ENCODE measurements around the gene RBM20. TPM values are rescaled to one million over a fixed set of nuclear protein-coding genes. Genes with fewer than 3 reads are reported as not detected.

Gene RBM20
- total and polyA plus RNA-seq, 10 of the 15 experiments (the other 5 are each of a cell fraction or from before 2014, with no cell fraction given): 0.04 to 0.26 (median 0.15) TPM

- TF ChIP-seq ZBTB40 (IDR thresholded peaks at IDR 0.05; ENCODE audit: borderline replicate concordance) (peak; percentile 63; the same call in 1 of the 2 replicates), SIX5 (IDR thresholded peaks at IDR 0.05; ENCODE audit: low read depth, low read length, severe bottlenecking) (no peak), CEBPZ (IDR thresholded peaks at IDR 0.05; ENCODE audit: low read depth, low read length) (peak; percentile 1; the same call in 1 of the 2 replicates), NFYA (IDR thresholded peaks at IDR 0.05; ENCODE audit: borderline replicate concordance, low read depth, low read length) (peak; percentile 26; the same call in 1 of the 2 replicates), MXI1 (IDR thresholded peaks at IDR 0.05; ENCODE audit: low read depth, low read length) (peak; percentile 30; the same call in 1 of the 2 replicates), E4F1 (IDR thresholded peaks at IDR 0.05; ENCODE audit: borderline replicate concordance, partially characterized antibody) (no peak), TCF7 (IDR thresholded peaks at IDR 0.05; ENCODE audit: borderline replicate concordance) (peak; percentile 22; the same call in 1 of the 2 replicates), ZBTB4 (CRISPR knock-in tag; IDR thresholded peaks at IDR 0.05) (no peak), EED (IDR thresholded peaks at IDR 0.05; ENCODE audit: low read depth) (no peak; the same call in 1 of the 2 replicates), ZSCAN29 (IDR thresholded peaks at IDR 0.05) (no peak), SPI1 (IDR thresholded peaks at IDR 0.05; ENCODE audit: borderline replicate concordance, insufficient read depth, low read depth, low read length) (peak; percentile 74), ZZZ3 (IDR thresholded peaks at IDR 0.05; ENCODE audit: control insufficient read depth, insufficient read length, low read depth) (no peak), MTA2 (IDR thresholded peaks at IDR 0.05; ENCODE audit: low read depth) (peak; percentile 37; the same call in 1 of the 2 replicates), NR2C1 (IDR thresholded peaks at IDR 0.05) (no peak)
Measured at GRCh38 chr10:110864662-110865140, 220.6 kb downstream of the RBM20 start (continued).

All from GM12878 (cell line).